Muscle of arm (tissue), 12 donors: ENCODE data around the gene BAG3. TPM values are rescaled to one million over a fixed set of nuclear protein-coding genes. Genes with fewer than 3 reads are reported as not detected.
"Not testable (repeated sequence)": the region's sequence is repeated elsewhere in the genome, so short reads cannot be mapped to it uniquely, and the experiment has no call there.

Experiments
- DNase-seq: peaks from one replicate; pipeline ENCODE4 v3.0.0-alpha.2; 2013
- polyA plus RNA-seq, 12 donors: library from polyadenylated mRNA; unstranded; fragments of 120-200 nt; gene quantifications; one replicate each; pipeline ENCODE4 v1.2.1, GENCODE V29; 2013; ENCODE audit not compliant: insufficient read length in 12 of 12

BAG3 gene
- polyA plus RNA-seq, 12 donors, result 21.8 to 50.1 (median 38.6) TPM; not detected in 1

DNA sequence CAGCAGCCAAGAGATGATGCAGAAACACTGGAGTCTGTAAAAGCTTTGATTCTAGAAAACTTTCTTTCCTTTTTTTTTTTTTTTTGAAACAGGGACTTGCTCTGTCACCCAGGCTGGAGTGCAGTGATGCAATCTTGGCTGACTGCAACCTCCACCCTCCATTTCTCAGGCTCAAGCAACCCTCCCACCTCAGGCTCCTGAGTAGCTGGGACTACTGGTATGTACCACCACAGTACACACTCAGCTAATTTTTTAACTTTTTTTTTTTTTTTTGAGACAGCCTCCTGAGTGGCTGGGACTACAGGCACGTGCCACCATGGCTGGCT lies 17.0 kb upstream of the BAG3 start:
- no peak for DNase-seq

DNA sequence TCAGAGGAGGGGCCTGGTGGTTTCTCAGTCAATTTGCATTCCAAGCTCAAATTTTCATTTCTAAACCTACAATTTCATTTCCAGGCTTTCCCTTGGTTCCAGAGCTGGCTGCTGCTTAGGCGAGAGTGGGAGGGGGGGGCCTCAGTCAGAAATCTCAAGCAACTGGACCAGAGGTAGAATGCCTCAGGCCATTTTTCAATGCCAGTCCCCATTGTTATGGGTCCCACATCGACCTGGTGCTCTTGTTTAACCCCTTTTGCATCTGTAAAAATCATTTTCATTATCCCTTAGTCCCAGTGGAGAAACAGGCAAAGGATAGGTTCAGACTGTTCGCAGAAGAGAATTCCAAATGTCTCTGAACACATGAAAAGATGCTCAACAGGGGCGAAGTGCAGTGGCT lies 13.5 kb upstream of the BAG3 start:
- DNase-seq, result no peak

DNA sequence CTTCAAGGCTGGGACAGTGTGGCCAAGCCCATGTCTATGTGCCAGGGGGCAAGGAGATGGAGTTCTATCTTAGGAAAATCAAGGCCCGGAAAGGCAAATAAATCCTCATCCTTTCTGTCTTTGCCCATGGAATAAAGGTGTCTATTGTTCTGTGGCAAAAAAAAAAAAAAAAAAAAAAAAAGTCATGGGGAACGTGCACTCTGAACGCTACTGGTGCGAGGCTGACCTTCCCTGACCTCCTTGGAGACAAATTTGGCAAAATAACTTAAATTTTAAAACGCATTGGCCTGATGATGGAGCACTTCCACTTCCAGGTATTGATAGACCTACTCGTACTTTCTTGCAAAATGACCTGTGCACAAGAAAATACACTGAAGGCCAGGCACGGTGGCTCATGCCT lies 12.2 kb upstream of the BAG3 start:
- DNase-seq, result no peak

DNA sequence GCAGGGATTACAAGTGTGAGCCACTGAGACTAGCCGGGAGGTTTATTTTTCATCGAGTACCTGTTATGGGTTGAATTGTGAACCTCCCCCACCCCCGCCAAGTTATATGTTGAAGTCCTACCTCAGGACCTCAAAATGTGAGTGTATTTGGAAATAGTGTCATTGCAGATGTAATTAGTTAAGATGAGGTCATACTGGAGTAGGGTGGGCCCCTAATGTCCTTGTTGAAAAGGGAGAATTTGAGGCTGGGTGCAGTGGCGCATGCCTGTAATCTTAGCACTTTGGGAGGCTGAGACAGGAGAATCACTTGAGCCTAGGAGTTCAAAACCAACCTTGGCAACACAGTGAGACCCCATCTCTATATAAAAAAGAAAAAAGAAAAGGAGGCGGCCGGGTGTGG lies 10.8 kb upstream of the BAG3 start:
- no peak for DNase-seq

DNA sequence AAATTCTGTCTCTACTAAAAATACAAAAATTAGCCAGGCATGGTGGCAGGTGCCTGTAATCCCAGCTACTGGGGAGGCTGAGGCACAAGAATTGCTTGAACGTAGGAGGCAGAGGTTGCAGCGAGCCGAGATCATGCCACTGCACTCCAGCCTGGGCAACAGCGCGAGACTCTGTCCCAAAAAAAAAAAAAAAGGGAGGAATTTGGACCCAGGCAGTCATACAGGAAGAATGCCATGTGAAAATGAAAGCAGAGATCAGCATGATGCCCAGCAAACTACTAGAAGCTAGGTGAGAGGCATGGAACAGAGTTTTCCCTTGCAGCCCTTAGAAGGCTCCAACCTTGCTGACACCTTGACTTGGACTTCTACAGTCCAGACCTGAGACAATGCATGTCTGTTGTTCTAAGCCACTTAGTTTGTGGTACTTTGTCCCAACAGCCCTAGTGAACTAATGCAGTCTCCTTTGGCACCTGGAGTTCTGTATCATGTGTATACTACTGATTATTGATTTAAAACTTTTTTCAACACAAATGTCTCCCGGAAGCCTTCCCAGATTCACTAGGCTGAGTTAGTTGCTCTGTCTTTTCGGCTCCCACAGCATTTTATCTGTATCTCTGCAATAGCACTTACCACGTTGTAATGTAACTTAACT lies 10.2 kb upstream of the BAG3 start:
- DNase-seq, result no peak

DNA sequence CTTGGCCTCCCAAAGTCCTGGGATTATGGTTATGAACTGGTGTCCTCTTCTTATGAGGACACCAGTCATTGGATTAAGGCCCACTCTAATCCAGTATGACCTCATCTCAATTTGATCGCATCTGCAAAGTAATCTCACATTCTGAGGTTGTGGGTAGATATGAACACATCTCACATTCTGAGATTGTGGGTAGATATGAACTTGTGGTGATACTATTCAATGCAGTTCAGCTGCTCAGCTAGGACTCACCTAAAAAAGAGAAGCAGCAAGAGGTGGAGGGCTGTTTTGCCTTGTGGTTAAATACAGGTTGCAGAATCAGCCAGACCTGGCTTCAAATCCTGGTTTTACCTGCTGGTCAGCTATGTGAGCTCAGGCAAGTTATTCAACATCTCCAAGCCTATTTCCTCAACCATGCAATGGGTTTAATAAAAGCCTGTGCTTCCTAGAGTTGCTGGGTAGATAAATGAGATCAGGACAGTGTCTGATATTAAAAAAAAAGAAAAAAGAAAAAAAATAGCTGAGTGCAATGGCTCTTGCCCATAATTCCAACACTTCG lies 8.5 kb upstream of the BAG3 start:
- DNase-seq, result no peak

DNA sequence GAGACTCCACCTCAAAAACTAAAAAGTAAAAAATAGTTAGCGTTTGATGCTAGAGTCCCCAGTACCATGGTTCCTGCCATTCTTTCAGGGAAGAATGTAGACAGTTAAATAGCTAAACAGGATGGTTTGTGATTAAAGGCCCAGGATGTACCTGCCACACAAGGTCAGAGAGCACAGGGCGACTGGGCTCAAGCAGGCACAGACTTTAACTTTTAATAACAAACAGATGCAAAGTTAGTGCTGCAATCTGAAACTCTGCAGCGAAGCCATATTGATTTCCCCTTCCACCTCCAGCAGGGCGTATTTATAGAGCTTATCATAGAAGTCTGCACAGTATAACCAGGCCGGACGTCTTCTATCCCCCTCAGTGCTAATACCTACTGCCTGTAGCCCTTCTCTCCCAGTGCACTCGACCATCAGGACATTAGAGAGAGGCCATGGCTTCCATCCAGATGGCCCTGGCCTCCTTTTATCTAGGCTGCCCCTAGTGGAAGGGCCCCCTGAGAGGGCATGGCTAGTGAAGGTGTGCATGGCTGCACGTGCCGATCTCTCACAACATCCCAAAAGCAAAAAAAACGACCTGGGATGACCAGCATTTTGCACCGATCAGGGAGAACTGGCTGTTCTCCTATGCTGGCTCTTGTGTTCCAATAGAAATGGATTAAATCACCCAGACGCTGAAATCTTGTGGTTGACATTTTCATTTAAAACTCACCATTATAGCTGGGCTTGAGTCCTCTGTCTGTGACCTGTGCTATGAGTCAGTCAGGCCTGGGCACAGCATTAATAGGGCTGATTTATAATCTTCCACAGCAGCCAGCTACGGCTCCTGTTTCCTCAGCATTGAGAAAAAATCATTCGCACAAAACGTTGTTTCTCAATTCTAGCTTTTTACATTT lies 7.6 kb upstream of the BAG3 start:
- no peak for DNase-seq

DNA sequence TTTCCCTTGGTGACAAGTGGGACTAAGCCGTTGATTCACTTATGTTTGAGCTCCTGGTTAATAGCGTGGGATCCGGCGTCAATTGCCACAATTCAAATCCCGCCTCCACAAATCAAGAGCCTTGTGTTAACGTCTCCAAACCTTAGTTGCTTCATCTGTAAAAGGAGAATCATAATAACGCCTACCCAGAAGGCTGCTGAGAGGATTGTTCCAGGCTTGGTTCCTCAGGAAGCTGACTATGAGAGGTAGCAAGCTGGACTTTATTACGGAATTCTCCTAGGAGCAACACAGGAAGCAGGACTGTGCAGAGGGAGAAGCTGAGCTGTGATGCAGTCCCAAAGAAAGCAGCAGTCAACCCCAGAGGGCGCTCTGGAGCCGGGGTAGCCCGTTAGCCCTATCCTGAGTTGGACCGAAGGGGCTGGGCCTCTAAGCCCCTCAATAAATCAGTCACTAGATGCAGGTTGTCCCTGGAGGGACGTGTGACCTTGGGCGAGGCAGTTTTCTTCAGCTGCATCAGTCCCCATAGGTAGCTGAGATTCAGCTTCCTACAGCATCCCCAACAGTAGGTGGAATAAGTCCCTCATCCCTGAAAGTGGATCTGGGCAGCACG lies 6.9 kb upstream of the BAG3 start:
- no peak for DNase-seq

- DNase-seq, result no peak
These were observed 6.2 kb upstream of the BAG3 start for GRCh38 chr10:119644994-119645393.

DNA sequence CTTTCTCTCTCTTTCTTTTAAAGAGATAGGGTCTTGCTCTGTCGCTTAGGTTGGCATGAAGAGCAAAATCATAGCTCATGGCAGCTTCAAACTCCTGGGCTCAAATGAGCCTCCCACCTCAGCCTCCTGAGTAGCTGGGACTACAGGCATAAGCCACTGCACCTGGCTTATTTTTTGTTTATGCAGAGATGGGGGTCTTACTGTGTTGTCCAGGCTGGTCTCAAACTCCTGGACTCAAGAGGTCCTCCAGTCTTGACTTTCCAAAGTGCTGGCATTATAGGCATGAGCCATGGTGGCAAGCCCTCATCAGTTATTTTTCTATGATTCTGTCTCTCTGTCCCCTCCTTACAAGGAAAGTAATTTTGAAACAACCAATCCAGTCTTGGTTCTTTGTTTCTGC lies 1.1 kb upstream of the BAG3 start:
- no peak for DNase-seq

DNA sequence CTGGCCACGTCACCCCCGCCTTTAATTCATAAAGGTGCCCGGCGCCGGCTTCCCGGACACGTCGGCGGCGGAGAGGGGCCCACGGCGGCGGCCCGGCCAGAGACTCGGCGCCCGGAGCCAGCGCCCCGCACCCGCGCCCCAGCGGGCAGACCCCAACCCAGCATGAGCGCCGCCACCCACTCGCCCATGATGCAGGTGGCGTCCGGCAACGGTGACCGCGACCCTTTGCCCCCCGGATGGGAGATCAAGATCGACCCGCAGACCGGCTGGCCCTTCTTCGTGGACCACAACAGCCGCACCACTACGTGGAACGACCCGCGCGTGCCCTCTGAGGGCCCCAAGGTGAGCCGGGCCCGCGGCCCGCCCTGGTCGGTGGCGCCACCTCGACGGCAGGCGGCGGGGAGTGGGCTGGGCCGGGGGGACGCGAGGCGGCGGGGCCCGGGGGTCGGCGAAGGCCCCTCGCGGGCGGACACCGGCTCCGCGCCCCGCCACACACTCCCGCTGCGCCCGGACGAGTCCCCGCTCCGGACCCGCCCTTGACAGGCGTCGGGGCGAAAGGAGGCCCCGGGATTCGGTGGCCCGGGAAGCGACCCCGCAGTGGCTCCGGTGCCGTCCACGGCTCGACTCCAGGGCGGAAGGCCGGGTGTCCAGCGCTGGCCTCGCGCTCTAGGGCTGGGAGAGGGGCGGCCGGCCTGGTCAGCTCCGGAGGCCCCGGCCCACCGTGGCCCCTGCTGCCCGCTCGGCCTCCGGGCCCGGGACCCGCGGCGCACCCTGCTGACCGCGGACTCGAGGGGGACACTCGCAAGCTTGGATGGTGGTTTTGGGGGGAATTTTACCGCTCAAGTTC lies 557 bp downstream of the BAG3 start:
- DNase-seq, result no peak

GRCh38 chr10:119652361-119652730 lies 1.2 kb downstream of the BAG3 start:
- peak; percentile 74 for DNase-seq

DNA sequence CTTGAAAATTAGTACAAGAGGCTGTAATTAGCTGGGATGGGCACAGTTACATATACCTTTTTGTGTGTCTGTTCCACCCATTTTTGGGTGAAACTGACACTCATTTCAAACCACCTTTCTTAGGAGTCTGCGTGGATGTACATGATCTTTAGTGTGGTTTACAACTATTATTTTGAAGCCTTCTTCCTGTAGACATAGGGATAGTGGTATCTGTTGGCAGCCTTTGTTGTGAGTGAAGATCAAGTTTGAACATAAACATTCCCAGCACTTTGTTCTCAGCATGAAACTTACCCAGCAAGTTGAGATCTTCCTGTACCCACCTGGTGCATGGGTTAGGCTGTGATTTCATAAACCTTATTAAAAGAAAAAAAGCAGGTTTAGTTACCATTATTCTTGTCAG lies 2.0 kb downstream of the BAG3 start:
- no peak for DNase-seq

GRCh38 chr10:119653916-119654315 lies 2.7 kb downstream of the BAG3 start:
- DNase-seq, result no peak

DNA sequence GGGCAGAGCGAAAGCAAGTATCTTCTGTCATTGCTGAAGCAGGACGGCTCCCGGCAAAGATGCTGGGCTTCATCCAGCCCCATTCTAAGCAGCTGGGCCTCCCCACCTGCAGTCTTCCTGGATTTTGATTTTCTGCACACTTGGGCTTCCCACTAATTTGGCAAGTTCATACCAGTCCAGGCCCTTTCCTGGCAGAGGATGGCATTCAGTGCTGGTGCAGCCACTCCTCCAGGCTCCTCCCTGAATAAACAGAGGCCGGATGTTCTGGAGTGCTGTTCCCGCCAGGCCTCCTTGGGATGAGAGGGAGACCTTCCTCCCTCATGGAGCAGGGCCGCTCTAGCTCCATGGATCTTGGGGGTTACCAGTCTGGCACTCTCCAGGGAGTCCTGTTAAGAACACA lies 3.4 kb downstream of the BAG3 start:
- DNase-seq, result no peak

DNA sequence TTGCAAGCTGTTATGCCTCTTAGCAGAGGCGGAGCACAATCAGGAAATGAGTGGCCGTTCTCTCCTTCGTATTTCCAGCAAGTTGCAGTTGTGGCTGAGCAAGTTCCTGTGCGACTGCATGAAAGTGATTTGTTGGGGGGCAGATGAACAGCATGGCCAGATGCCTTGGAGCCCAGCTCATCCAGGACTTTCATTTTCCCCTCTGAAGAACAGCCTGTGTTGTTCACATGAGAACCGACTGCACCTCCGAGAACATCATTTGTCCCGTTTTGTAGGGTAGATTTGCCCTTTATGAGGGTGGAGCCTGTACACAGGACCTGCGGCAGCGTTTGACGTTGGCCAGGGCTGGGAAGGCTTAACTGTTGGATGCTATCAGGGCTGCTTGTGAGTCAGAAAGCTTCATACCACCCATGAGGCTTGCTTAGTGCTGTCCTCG lies 4.4 kb downstream of the BAG3 start:
- DNase-seq, result no peak

- no peak for DNase-seq
These were observed 5.6 kb downstream of the BAG3 start for GRCh38 chr10:119656760-119657159.

GRCh38 chr10:119657725-119658124 lies 6.5 kb downstream of the BAG3 start:
- no peak for DNase-seq

GRCh38 chr10:119658274-119658673 lies 7.1 kb downstream of the BAG3 start:
- DNase-seq, result no peak

DNA sequence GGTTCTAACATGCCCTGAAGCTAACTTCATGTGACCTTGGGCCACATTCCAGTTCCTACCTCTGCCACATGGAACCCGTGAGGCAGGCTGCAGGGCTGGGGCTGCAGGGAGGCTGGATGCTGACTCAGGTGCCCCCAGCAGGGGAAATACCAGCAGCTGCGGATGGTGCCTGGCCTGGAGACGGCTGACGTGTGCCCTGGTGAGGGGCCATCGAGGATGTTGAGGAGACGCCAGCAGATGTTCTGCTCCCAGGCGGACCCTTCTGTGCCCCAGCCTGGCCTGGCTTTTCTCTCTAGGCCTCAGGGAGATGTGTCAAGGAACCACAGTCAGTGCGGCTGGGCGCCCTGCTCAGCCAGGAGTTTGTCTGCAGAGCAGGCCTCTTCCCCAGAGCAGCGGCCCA lies 8.8 kb downstream of the BAG3 start:
- DNase-seq, result no peak

DNA sequence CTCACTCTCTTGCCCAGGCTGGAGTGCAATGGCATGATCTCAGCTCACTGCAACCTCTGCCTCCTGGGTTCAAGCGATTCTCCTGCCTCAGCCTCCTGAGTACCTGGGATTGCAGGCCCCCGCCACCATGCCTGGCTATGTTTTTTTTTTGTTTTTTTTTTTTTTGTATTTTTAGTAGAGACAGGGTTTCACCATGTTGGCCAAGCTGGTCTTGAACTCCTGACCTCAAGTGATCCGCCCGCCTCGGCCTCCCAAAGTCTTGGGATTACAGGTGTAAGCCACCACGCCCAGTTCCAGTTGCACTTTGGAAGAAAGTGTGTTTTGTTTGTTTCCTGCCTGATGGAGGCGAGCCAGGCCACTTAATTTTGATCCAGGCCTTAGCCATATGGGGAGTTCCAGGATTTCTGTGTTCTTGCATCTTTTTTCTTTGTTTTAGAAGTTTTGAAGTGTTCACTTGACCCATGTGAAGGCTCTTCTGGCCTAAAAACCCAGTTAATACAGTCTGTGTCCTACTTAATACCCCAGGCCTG lies 11.0 kb downstream of the BAG3 start:
- DNase-seq, result not testable (repeated sequence)
